ENCODE measurements around the gene PPP1CB. TPM values are rescaled to one million over a fixed set of nuclear protein-coding genes. Genes with fewer than 3 reads are reported as not detected.
"Not testable (repeated sequence)": the region's sequence is repeated elsewhere in the genome, so short reads cannot be mapped to it uniquely, and the experiment has no call there.

PPP1CB gene
- total RNA-seq, 2 donors from 2014 or later, result 185 to 201 TPM

DNA sequence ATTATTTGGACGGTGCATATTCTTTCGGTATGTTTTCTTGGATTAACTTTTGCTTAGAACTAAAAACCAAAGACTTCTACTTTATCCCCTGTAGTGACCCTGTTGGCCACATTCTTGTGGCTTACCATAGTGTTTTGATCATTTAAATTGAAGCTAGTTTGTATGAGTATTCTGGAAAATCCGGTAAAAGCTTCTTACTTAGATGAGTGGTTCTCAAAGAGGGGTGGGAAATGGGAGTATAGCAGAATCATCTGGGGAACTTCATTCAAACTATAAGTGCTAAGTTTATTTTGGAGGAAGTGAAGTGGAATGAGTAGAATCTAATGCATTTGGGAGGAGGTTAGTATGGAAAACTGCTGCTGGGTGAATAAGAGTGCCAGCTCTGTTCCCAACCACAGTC is 3.8 kb downstream of the PPP1CB start:
- no peak for ATAC-seq
- no peak for DNase-seq (ENCODE audit: low spot score in 2 of 2)
- H3K9me3 Mint-ChIP-seq, result no peaks in the 10 kb centered on the region
- H3K36me3 Mint-ChIP-seq, result peaks cover 17 to 19% of the 10 kb centered on the region in 2 donors
- H3K27ac Mint-ChIP-seq, result no peak overlapping the region

DNA sequence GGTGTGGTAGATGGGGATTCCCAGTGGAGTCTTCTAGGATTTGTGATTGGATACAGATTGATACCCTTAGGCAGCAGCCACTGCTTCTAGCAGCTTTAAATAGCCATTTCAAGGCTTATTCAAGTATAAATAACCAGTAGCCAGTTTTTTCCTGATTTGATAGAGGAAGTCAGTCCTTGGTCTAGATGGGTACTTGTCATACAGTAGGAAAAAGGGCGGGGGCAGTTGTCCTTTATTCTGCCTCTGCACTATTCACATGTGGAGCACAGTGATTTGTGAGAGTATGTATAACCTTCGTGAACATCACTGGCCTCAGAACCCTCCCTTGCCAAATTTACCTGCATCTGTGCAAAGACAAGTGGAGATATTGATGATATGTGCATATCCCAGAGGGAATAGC is 6.8 kb downstream of the PPP1CB start:
- H3K9me3 Mint-ChIP-seq, result no peaks in the 10 kb centered on the region
- DNase-seq (ENCODE audit: low spot score in 2 of 2), result no peak
- no peak overlapping the region for H3K27ac Mint-ChIP-seq
- peaks cover 0 to 10% of the 10 kb centered on the region in 2 donors for H3K36me3 Mint-ChIP-seq
- no peak for ATAC-seq

DNA sequence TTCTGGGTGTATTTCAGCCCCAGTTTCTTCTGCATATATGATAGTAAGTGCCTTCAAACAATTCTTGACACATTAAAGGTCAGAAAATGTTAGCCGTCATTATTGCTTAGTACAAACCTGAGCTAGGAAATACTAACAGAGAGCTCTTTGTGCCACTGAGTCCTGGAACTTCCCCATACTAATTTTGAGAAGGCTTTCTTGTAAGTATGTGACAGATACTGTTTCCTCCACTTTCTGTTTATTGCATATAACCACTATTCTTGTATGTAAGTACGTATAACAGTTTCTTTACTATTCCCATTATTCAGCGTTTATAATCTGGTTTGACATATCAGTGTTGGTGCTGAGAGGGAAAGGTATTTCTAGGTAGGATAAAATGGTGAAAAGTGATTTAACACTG is 9.8 kb downstream of the PPP1CB start:
- Mint-ChIP-seq H3K36me3 (peaks cover 0 to 28% of the 10 kb centered on the region in 2 donors), H3K27ac (no peak overlapping the region), H3K9me3 (no peaks in the 10 kb centered on the region)
- DNase-seq (ENCODE audit: low spot score in 2 of 2) (no peak), ATAC-seq (no peak)

DNA sequence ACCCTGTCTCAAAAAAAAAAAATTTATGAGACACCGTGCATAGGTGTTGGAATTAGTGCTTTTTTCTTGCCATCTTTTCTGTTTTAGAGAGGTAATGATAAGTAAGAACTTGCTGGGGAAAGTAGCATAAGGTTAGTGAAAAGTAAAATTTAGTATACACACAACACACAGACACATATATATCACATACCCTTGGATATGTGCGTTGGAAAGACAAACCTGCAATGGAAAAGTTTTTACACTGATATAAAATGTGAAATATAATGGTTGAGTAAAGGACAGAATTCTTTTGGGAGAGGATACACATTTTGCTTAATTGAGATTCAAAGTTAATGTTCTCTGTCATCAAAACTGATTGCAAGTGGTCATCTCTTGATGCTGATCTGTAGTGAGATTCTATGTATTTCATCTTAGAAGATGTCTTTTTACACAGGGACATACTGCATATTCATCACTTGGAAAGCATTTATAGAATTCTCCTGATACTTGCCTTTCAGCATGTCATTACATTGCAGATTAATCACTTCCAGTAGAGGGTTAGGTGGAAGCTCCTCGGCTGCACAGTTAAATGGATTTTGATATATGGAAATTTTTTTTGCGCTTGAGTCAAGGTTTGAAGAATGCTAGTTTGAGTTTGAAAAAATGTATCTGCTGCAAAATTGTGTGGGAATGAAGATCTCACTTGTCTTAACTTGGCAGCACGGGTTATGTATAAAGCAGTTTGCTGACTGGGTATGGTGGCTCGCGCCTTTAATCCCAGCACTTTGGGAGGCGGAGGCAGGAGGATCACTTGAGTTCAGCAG is 13.5 kb downstream of the PPP1CB start:
- DNase-seq (ENCODE audit: low spot score in 2 of 2) (no peak), ATAC-seq (no peak)
- Mint-ChIP-seq H3K9me3 (no peaks in the 10 kb centered on the region), H3K27ac (no peak overlapping the region), H3K36me3 (peaks cover 0 to 41% of the 10 kb centered on the region in 2 donors)

DNA sequence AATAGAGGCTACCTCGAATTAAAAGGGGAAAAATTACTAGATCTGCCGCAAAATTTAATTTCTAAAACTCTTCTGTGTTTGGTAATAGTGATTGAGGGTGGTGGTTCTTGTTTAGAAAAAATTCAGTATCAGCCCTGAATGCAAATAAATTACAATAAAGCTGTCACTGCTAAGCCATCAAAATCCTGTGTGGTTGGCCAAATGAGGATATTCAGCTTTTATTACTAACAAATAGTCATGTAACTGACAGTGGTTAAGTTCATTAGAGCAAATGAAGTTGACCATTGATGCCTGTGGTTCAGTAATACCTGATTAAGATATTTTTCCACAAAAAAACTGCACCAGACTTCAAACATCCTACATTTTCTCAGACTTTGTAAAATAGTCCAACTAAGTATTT is 14.4 kb downstream of the PPP1CB start:
- peaks cover 0 to 41% of the 10 kb centered on the region in 2 donors for H3K36me3 Mint-ChIP-seq
- DNase-seq (ENCODE audit: low spot score in 2 of 2), result no peak
- H3K9me3 Mint-ChIP-seq, result no peaks in the 10 kb centered on the region

DNA sequence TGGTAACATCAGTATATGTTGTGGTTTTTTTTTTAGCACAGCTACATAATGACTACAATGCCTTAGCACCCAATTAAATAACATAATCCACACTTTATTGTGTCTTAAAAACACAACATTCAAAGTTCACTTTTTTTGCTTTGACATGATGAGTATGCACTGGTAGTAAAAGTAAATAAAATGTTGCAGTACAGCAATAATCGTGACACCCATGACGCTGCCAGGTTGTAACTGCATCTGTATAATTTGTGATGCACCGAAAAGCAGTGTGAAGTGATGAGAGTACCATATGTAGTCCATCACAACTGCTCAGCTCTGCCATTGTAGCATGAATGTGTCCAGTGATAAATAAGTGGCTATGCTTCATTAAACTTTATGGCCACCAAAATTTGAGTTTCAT is 15.7 kb downstream of the PPP1CB start:
- H3K9me3 Mint-ChIP-seq, result no peaks in the 10 kb centered on the region
- peaks cover 0 to 37% of the 10 kb centered on the region in 2 donors for H3K36me3 Mint-ChIP-seq
- no peak for DNase-seq (ENCODE audit: low spot score in 2 of 2)
- no peak for ATAC-seq
- H3K27ac Mint-ChIP-seq, result no peak overlapping the region

More for the DNA sequence above, 14.4 kb downstream of the PPP1CB start:
- no peak for ATAC-seq
- H3K27ac Mint-ChIP-seq, result no peak overlapping the region

GRCh38 chr2:28768422-28768821 is 16.8 kb downstream of the PPP1CB start:
- peaks cover 0 to 31% of the 10 kb centered on the region in 2 donors for H3K36me3 Mint-ChIP-seq
- no peak overlapping the region for H3K27ac Mint-ChIP-seq
- DNase-seq (ENCODE audit: low spot score in 2 of 2) (no peak), ATAC-seq (no peak)
- H3K9me3 Mint-ChIP-seq, result no peaks in the 10 kb centered on the region

- H3K9me3 Mint-ChIP-seq, result no peaks in the 10 kb centered on the region
- peaks cover 0 to 26% of the 10 kb centered on the region in 2 donors for H3K36me3 Mint-ChIP-seq
- no peak for DNase-seq (ENCODE audit: low spot score in 2 of 2)
- peak overlapping the region in 1 of 2 donors; percentile 62 for H3K27ac Mint-ChIP-seq
- no peak for ATAC-seq
These were observed 17.3 kb downstream of the PPP1CB start for GRCh38 chr2:28768952-28769351.

DNA sequence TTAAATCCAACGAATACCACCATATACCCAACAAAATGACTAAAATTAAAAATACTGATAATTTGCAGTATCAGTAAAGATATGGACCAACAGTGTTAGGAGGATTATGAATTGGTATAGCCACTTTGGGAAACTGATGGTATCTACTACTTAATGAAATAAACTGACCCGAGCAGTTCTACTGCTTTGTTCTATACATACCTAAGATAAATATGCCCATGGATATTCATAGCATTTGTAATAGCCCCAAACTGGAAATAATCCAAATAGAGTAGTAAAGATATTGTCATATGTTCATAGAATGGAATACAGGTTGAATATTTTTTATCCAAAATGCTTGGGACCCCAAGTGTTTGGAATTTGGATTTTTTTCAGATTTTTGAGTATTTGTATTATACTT is 20.7 kb downstream of the PPP1CB start:
- no peaks in the 10 kb centered on the region for H3K9me3 Mint-ChIP-seq

GRCh38 chr2:28776471-28776870 is 24.8 kb downstream of the PPP1CB start:
- DNase-seq (ENCODE audit: low spot score in 2 of 2) (no peak), ATAC-seq (peak in 1 of 2 donors; percentile 47)
- Mint-ChIP-seq H3K27ac (peak overlapping the region; percentile 15 to 31), H3K36me3 (no peaks in the 10 kb centered on the region), H3K9me3 (no peaks in the 10 kb centered on the region)

More for the DNA sequence above, 20.7 kb downstream of the PPP1CB start:
- no peak overlapping the region for H3K27ac Mint-ChIP-seq
- peaks cover 0 to 13% of the 10 kb centered on the region in 2 donors for H3K36me3 Mint-ChIP-seq
- no peak for ATAC-seq
- DNase-seq (ENCODE audit: low spot score in 2 of 2), result no peak

GRCh38 chr2:28778392-28778791 is 26.8 kb downstream of the PPP1CB start:
- H3K27ac Mint-ChIP-seq, result no peak overlapping the region
- ATAC-seq, result no peak

GRCh38 chr2:28779001-28779400 is 27.4 kb downstream of the PPP1CB start:
- Mint-ChIP-seq H3K9me3 (no peaks in the 10 kb centered on the region), H3K27ac (no peak overlapping the region), H3K36me3 (peaks cover 0 to 11% of the 10 kb centered on the region in 2 donors)
- no peak for DNase-seq (ENCODE audit: low spot score in 2 of 2)
- no peak for ATAC-seq

More at GRCh38 chr2:28778392-28778791, 26.8 kb downstream of the PPP1CB start:
- DNase-seq (ENCODE audit: low spot score in 2 of 2), result no peak
- Mint-ChIP-seq H3K36me3 (peaks cover 0 to 6% of the 10 kb centered on the region in 2 donors), H3K9me3 (no peaks in the 10 kb centered on the region)

DNA sequence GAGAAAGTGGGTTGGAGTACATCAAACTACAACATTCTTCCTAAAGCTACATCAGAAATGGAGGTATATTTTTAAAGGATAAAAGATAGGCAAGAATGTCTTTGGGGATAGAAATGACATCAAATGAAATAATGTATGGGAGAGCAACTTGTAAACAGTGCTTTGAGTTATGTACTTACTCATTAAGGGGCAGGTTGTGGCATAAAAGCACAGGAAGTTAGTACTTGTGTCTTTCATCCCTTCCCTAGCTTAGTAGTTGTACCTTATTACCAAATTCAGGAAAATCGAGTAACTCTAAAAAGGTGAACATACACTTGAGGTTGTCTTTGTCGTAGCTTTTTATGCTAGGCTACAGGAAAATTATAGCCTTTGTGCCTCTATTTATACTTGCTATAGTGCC is 28.9 kb downstream of the PPP1CB start:
- DNase-seq (ENCODE audit: low spot score in 2 of 2) (no peak), ATAC-seq (no peak)
- peaks cover 0 to 11% of the 10 kb centered on the region in 2 donors for H3K36me3 Mint-ChIP-seq
- H3K27ac Mint-ChIP-seq, result peak overlapping the region; percentile 56 to 82
- H3K9me3 Mint-ChIP-seq, result no peaks in the 10 kb centered on the region

DNA sequence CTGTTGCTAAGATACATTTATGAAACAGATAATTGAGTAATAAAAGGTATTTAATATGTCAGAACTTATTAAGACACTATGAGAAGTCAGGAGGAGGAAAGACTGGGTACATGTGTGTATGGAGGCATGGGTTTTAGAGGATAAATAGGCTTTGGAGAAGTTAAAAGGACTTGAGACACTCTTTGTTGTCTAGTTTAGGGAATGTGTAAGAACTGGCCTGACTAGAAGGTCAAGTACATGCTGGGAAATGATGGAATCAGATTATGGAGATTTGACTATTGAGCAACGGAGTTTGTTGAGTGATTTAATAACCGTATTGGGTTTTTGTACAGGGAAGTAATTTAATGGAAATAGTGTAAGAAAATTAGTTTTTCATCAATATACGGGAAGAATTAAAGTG is 30.8 kb downstream of the PPP1CB start:
- Mint-ChIP-seq H3K36me3 (peaks cover 0 to 13% of the 10 kb centered on the region in 2 donors), H3K9me3 (no peaks in the 10 kb centered on the region), H3K27ac (no peak overlapping the region)
- ATAC-seq (no peak), DNase-seq (ENCODE audit: low spot score in 2 of 2) (no peak)

- ATAC-seq; H3K9me3 Mint-ChIP-seq; H3K27ac Mint-ChIP-seq; DNase-seq (ENCODE audit: low spot score in 2 of 2): not testable (repeated sequence)
- H3K36me3 Mint-ChIP-seq, result peaks cover 4 to 26% of the 10 kb centered on the region in 2 donors
These were observed 32.9 kb downstream of the PPP1CB start for GRCh38 chr2:28784570-28784969.

DNA sequence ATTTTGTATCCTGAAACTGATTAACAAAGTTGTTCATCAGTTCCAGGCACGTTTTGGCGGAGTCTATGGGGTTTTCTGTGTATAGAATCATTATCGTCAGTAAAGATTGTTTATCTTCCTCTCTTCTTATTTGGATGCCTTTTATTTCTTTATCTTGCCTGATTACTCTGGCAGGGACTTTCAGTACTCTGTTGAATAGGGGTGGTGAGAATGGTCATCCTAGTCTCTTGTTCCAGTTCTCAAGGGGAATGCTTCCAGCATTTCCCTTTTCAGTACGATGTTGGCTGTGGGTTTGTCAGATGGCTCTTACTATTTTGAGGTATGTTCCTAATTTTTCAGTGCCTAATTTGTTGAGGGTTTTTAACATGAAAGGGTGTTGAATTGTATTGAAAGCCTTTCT is 45.0 kb downstream of the PPP1CB start:
- DNase-seq (ENCODE audit: low spot score in 2 of 2) (no peak), ATAC-seq (no peak)
- peaks cover 39 to 58% of the 10 kb centered on the region in 2 donors for H3K36me3 Mint-ChIP-seq
- peak overlapping the region in 1 of 2 donors; percentile 9 for H3K27ac Mint-ChIP-seq
- H3K9me3 Mint-ChIP-seq, result no peaks in the 10 kb centered on the region

- H3K27ac Mint-ChIP-seq, result no peak overlapping the region
- H3K9me3 Mint-ChIP-seq, result no peaks in the 10 kb centered on the region
- ATAC-seq (no peak), DNase-seq (ENCODE audit: low spot score in 2 of 2) (no peak)
- H3K36me3 Mint-ChIP-seq, result peaks cover 15 to 52% of the 10 kb centered on the region in 2 donors
These were observed 50.1 kb downstream of the PPP1CB start for GRCh38 chr2:28801726-28802125.

DNA sequence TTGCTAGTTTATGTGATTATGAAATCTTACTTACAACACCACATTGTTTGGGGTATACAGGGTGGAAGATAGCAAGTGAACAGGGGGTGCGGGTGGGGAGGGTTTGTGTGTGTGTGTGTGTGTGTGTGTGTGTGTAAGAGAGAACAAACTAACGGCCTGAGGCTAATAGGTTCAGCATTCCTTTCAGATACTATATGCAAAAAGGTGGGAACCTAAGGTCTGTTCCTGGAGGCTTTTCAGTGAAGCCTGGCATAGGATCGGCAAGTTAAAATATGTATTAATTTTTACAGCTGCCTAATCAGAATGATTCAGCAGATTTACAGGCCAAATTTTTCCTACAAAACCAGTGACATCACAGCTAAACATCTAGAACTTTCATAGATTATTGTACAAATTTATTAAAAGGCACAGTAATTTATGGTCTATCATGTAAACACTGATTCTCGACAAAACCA is 51.4 kb downstream of the PPP1CB start:
- ATAC-seq, result no peak
- DNase-seq (ENCODE audit: low spot score in 2 of 2), result no peak
- Mint-ChIP-seq H3K27ac (peak overlapping the region; percentile 68 to 81), H3K9me3 (no peaks in the 10 kb centered on the region), H3K36me3 (peaks cover 4 to 41% of the 10 kb centered on the region in 2 donors)
